GM19463 (cell line): ENCODE results near the gene CCDC51.
"Not testable (repeated sequence)": the region's sequence is repeated elsewhere in the genome, so short reads cannot be mapped to it uniquely, and the experiment has no call there.

Experiments
- ATAC-seq: cut with Tn5 transposase; IDR thresholded peaks from one replicate; pipeline ENCODE4 v1.9.1; 2021; ENCODE audit warnings: mild to moderate bottlenecking, moderate library complexity; ENCODE audit not compliant: unreplicated experiment

Gene CCDC51

GRCh38 chr3:48409291-48410201 lies 30.4 kb downstream of the CCDC51 start:
- no peak for ATAC-seq

GRCh38 chr3:48408823-48409281 lies 31.1 kb downstream of the CCDC51 start:
- ATAC-seq = no peak

GRCh38 chr3:48407542-48408099 lies 32.3 kb downstream of the CCDC51 start:
- no peak for ATAC-seq

GRCh38 chr3:48406443-48407431 lies 33.2 kb downstream of the CCDC51 start:
- ATAC-seq = no peak

- ATAC-seq = no peak
Observed at GRCh38 chr3:48405971-48406370, 33.9 kb downstream of the CCDC51 start.

- ATAC-seq = no peak
Observed at GRCh38 chr3:48405343-48405881, 34.5 kb downstream of the CCDC51 start.

- ATAC-seq = no peak
Observed at GRCh38 chr3:48404440-48405342, 35.2 kb downstream of the CCDC51 start.

- ATAC-seq = no peak
Observed at GRCh38 chr3:48403533-48404439, 36.1 kb downstream of the CCDC51 start.

GRCh38 chr3:48402907-48403306 lies 37.0 kb downstream of the CCDC51 start:
- ATAC-seq = no peak

- ATAC-seq = no peak
Observed at GRCh38 chr3:48402281-48402732, 37.6 kb downstream of the CCDC51 start.

GRCh38 chr3:48401434-48401901 lies 38.5 kb downstream of the CCDC51 start:
- not testable (repeated sequence) for ATAC-seq

- ATAC-seq = no peak
Observed at GRCh38 chr3:48400824-48401433, 39.0 kb downstream of the CCDC51 start.

- ATAC-seq = no peak
Observed at GRCh38 chr3:48399387-48400172, 40.3 kb downstream of the CCDC51 start.

GRCh38 chr3:48398701-48399386 lies 41.1 kb downstream of the CCDC51 start:
- ATAC-seq = no peak

GRCh38 chr3:48397767-48398681 lies 41.9 kb downstream of the CCDC51 start:
- no peak for ATAC-seq

GRCh38 chr3:48395714-48396113 lies 44.2 kb downstream of the CCDC51 start:
- no peak for ATAC-seq
